ENCODE results near the gene RGS18. TPM values are rescaled to one million over a fixed set of nuclear protein-coding genes. Genes with fewer than 3 reads are reported as not detected.

RGS18 gene, protein sequence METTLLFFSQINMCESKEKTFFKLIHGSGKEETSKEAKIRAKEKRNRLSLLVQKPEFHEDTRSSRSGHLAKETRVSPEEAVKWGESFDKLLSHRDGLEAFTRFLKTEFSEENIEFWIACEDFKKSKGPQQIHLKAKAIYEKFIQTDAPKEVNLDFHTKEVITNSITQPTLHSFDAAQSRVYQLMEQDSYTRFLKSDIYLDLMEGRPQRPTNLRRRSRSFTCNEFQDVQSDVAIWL
- total RNA-seq (2014; rRNA removed) (not detected in 2 replicates), Bru-seq, nascent RNA (not detected), BruChase-seq, experiment 1, labeled RNA remaining after a 6-hour chase (percentile 3 among the genes with signal in this experiment), BruChase-seq, experiment 2, labeled RNA remaining after a 2-hour chase (percentile 2 among the genes with signal in this experiment)
- long read RNA-seq: 0 reads

DNA sequence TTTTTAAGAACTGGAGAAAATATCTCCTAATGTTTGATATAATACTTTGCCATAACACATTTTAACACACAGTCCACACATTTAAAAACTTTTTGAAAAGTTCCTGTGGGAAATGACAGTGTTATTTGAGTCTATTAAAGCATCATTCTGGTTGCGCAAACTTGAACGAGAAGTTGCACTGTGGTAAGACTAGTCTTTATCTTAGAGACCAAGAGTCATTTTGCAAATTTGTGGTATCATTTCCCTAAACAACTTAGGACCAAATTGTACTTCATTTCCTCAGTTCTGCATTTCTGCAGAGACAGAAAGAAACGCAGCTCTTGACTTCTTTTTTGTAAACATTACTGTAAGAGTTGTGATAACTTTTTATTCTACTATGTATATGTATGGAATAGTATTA lies at the start of gene RGS18:
Gene RGS18 (plus strand): TSS at position 282 of the 400 bp plus-strand sequence. CDS start 176 bp downstream, outside the sequence.
- TF ChIP-seq, protein P1, sequence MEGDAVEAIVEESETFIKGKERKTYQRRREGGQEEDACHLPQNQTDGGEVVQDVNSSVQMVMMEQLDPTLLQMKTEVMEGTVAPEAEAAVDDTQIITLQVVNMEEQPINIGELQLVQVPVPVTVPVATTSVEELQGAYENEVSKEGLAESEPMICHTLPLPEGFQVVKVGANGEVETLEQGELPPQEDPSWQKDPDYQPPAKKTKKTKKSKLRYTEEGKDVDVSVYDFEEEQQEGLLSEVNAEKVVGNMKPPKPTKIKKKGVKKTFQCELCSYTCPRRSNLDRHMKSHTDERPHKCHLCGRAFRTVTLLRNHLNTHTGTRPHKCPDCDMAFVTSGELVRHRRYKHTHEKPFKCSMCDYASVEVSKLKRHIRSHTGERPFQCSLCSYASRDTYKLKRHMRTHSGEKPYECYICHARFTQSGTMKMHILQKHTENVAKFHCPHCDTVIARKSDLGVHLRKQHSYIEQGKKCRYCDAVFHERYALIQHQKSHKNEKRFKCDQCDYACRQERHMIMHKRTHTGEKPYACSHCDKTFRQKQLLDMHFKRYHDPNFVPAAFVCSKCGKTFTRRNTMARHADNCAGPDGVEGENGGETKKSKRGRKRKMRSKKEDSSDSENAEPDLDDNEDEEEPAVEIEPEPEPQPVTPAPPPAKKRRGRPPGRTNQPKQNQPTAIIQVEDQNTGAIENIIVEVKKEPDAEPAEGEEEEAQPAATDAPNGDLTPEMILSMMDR (conservative IDR thresholded peaks at IDR 0.05; ENCODE audit: low read depth, low read length): no peak
- TF ChIP-seq EZH2 (IDR thresholded peaks at IDR 0.05; ENCODE audit: low read length, unreplicated experiment) (no peak), EZH2phosphoT487 (IDR thresholded peaks at IDR 0.05; ENCODE audit: borderline replicate concordance, low read length) (no peak)
- Histone ChIP-seq H3K27me3 (ENCODE audit: low read length) (no peaks in the 10 kb centered on the region), H2AFZ (ENCODE audit: low read length) (no peak within 1 kb of the TSS), H3K4me3 (ENCODE audit: low read length) (no peak within 1 kb of the TSS), H4K20me1 (ENCODE audit: low read length) (no peaks in the 10 kb centered on the region), H3K4me2 (ENCODE audit: low read length) (no peak within 1 kb of the TSS), H3K27ac (ENCODE audit: low read length) (no peak within 1 kb of the TSS), H3K79me2 (ENCODE audit: low read length) (no peaks in the 10 kb centered on the region), H3K9me3 (ENCODE audit: low read length) (no peaks in the 10 kb centered on the region), H3F3A (ENCODE audit: low read length, unreplicated experiment) (no peaks in the 10 kb centered on the region), H3K9me2 (replicated peaks; ENCODE audit: low read length) (no peaks in the 10 kb centered on the region), H3K36me3 (ENCODE audit: low read depth, low read length) (no peaks in the 10 kb centered on the region), H3K4me1 (ENCODE audit: insufficient read depth, low read length) (no peaks in the 10 kb centered on the region), H3K9ac (ENCODE audit: low read length) (no peak within 1 kb of the TSS)
- CTCF ChIA-PET: no interaction called here
- BruUV-seq (replicated peaks): no TSS peak
- POLR2A ChIA-PET (ENCODE audit: unreplicated experiment): no interaction called here
- intact Hi-C loops (cut with micrococcal nuclease): no loop called here
- DNase-seq (no peak), ATAC-seq (no peak)

DNA sequence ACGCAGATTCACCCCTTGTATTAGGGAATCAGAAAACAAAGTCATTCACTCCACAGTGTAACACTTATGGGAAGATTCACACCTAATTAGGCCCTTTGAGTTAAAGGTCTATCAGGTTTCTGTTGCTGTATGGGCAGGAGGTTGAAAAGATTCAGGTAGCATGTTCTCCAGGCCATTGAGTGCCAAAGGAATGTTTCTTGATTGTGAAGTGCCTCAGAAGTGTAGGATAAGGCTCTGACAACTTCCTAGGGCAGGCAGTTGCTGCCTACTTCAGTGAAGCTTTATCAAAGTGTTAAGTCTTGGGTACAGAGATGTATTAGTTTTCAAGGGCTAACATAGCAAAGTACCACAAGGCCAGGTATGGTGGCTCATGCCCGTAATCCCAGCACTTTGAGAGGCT lies 48.7 kb upstream of the RGS18 start:
- DNase-seq: no peak
- BruUV-seq (replicated peaks): no TSS peak
- Histone ChIP-seq H3K27me3 (ENCODE audit: low read length) (no peaks in the 10 kb centered on the region), H3K4me3 (ENCODE audit: low read length) (no peak overlapping the region), H3K27ac (ENCODE audit: low read length) (no peak overlapping the region), H3K4me2 (ENCODE audit: low read length) (no peak overlapping the region), H3K4me1 (ENCODE audit: insufficient read depth, low read length) (no peaks in the 10 kb centered on the region), H3K79me2 (ENCODE audit: low read length) (no peaks in the 10 kb centered on the region), H2AFZ (ENCODE audit: low read length) (no peak overlapping the region), H3F3A (ENCODE audit: low read length, unreplicated experiment) (no peaks in the 10 kb centered on the region), H4K20me1 (ENCODE audit: low read length) (no peaks in the 10 kb centered on the region), H3K9me3 (ENCODE audit: low read length) (no peaks in the 10 kb centered on the region), H3K9me2 (replicated peaks; ENCODE audit: low read length) (no peaks in the 10 kb centered on the region), H3K36me3 (ENCODE audit: low read depth, low read length) (no peaks in the 10 kb centered on the region), H3K9ac (ENCODE audit: low read length) (no peak overlapping the region)
- ATAC-seq: no peak
- ChIA-PET CTCF (no interaction called here), POLR2A (ENCODE audit: unreplicated experiment) (no interaction called here)
- intact Hi-C loops (cut with micrococcal nuclease): no loop called here
- TF ChIP-seq EZH2phosphoT487 (IDR thresholded peaks at IDR 0.05; ENCODE audit: borderline replicate concordance, low read length) (no peak), EZH2 (IDR thresholded peaks at IDR 0.05; ENCODE audit: low read length, unreplicated experiment) (no peak)
- TF ChIP-seq, protein P1 (conservative IDR thresholded peaks at IDR 0.05; ENCODE audit: low read depth, low read length): no peak

DNA sequence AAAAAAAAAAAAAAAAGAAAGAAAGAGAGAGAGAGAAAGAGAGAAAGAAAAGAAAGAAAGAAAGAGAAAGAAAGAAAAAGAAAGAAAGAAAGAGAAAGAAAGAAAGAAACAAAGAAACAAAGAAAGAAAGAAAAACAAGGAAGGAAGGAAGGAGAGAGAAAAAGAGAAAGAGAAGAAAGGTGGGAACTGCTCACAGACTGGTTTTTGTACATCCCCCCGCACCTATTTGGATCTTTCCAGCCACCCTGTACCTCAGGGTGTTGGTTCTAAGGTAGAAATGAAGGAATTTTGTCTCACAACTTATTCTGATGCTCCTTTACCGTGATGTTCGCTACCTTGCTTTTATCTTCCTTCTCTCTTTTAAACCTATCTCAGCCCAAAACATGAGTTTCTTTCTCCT lies 43.3 kb upstream of the RGS18 start:
- H3F3A ChIP-seq (ENCODE audit: low read length, unreplicated experiment): no peaks in the 10 kb centered on the region
- no peaks in the 10 kb centered on the region for H3K36me3 ChIP-seq (ENCODE audit: low read depth, low read length)
- DNase-seq: no peak
- no peaks in the 10 kb centered on the region for H3K79me2 ChIP-seq (ENCODE audit: low read length)
- TF ChIP-seq, protein P1 (conservative IDR thresholded peaks at IDR 0.05; ENCODE audit: low read depth, low read length): no peak
- no peak for TF ChIP-seq EZH2 (IDR thresholded peaks at IDR 0.05; ENCODE audit: low read length, unreplicated experiment)
- TF ChIP-seq EZH2phosphoT487 (IDR thresholded peaks at IDR 0.05; ENCODE audit: borderline replicate concordance, low read length): no peak
- H4K20me1 ChIP-seq (ENCODE audit: low read length): no peaks in the 10 kb centered on the region
- no peaks in the 10 kb centered on the region for H3K4me1 ChIP-seq (ENCODE audit: insufficient read depth, low read length)
- H3K9ac ChIP-seq (ENCODE audit: low read length): no peak overlapping the region
- no peaks in the 10 kb centered on the region for H3K9me2 ChIP-seq (replicated peaks; ENCODE audit: low read length)
- ChIA-PET POLR2A (ENCODE audit: unreplicated experiment) (no interaction called here), CTCF (no interaction called here)
- no peaks in the 10 kb centered on the region for H3K27me3 ChIP-seq (ENCODE audit: low read length)
- intact Hi-C loops (cut with micrococcal nuclease): no loop called here
- H3K4me2 ChIP-seq (ENCODE audit: low read length): no peak overlapping the region
- H3K27ac ChIP-seq (ENCODE audit: low read length): no peak overlapping the region
- no peak overlapping the region for H3K4me3 ChIP-seq (ENCODE audit: low read length)
- no peaks in the 10 kb centered on the region for H3K9me3 ChIP-seq (ENCODE audit: low read length)
- BruUV-seq (replicated peaks): no TSS peak
- ATAC-seq: no peak
- H2AFZ ChIP-seq (ENCODE audit: low read length): no peak overlapping the region

All from PC-3 (cell line).